ENCODE data around the gene LRP1B. TPM values are rescaled to one million over a fixed set of nuclear protein-coding genes. Genes with fewer than 3 reads are reported as not detected.

LRP1B gene
- total and polyA plus RNA-seq, 5 experiments from 2014 or later, result not detected

DNA sequence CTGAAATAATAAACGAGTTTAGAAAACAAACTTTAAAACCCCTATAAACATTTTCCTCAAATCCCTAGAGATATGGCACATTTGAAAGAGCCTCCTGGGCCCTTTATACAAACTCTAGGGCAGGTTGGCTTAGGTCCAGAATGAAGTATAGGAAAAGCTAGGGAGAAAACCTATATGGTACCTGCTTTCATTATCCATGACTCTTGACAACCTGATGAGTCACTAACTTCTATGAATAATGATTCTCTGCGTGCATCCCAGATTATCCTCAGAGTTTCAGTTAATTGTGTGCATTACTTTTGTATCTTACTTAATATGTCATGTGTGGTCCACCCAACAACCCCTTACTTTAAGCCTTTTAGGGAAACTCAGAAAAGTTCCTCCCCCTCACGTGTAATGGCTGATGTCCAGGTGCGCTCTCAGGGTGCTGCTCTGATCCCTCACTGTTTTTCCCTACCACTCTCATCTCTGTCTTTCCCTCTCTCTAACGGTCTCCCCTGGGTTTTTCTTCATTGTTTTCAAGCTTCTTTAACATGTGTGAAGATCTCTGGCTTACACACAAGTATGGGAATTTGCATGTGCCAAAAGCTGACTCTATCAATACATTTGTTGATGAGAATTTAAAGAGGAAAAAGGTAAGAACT, 78.5 kb downstream of the LRP1B start:
- peaks cover 0 to 13% (median 3%) of the 10 kb centered on the region in 9 donors for H3K9me3 Mint-ChIP-seq
- H3K4me3 Mint-ChIP-seq, result no peak overlapping the region
- H3K36me3 Mint-ChIP-seq, result peaks cover 0 to 4% (median 0%) of the 10 kb centered on the region in 3 donors
- ATAC-seq, result no peak
- POLR2A ChIA-PET, result no interaction called here
- no peaks in the 10 kb centered on the region for H3K4me1 Mint-ChIP-seq
- H3K27ac Mint-ChIP-seq, result no peak overlapping the region
- no peaks in the 10 kb centered on the region for H3K27me3 Mint-ChIP-seq
- DNase-seq, result no peak

DNA sequence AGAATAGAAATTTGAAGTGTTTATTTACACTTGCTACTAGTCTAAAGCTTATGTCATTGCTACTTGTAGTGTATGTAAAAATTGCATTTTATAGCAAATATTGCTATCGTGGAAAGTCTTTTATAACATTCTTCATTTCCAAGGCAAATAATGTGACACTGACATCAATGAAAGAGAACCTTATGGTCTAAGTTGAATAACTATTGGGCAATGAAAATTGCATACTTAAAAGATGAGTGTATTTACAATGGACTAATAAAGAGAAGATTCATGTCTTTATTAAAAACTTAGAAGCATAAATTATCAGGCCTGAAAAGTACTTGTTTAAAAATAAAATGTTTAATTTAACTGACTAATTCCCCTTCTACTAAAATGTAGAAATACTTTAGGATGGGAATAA, 82.2 kb downstream of the LRP1B start:
- H3K4me1 Mint-ChIP-seq, result no peaks in the 10 kb centered on the region
- H3K4me3 Mint-ChIP-seq, result no peak overlapping the region
- peaks cover 0 to 4% (median 0%) of the 10 kb centered on the region in 3 donors for H3K36me3 Mint-ChIP-seq
- POLR2A ChIA-PET, result no interaction called here
- H3K9me3 Mint-ChIP-seq, result peaks cover 0 to 9% (median 4%) of the 10 kb centered on the region in 9 donors
- DNase-seq (no peak), ATAC-seq (no peak)
- H3K27me3 Mint-ChIP-seq, result no peaks in the 10 kb centered on the region
- H3K27ac Mint-ChIP-seq, result no peak overlapping the region

DNA sequence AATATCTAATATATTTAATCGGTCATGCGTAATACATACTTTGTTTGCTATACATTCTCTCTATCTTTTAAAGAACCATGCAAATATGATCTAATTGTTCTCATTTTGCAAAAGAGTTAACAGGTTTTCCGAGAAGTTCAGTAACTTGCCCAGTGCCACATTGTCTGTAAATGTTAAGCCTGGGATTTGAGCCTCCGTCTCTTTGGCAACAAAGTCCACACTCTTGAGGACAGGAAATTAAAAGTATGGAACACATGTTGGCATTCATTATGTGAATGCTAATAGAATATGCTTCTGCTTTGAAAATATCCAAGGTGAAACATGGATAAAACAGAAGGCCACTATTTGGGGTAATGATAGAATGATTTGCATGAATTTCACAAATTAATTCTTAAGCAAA, 85.2 kb downstream of the LRP1B start:
- no peak overlapping the region for H3K4me3 Mint-ChIP-seq
- H3K36me3 Mint-ChIP-seq, result no peaks in the 10 kb centered on the region
- DNase-seq, result no peak
- no peak for ATAC-seq
- H3K9me3 Mint-ChIP-seq, result peaks cover 0 to 5% (median 0%) of the 10 kb centered on the region in 9 donors
- POLR2A ChIA-PET, result no interaction called here
- no peak overlapping the region for H3K27ac Mint-ChIP-seq
- no peaks in the 10 kb centered on the region for H3K27me3 Mint-ChIP-seq
- no peaks in the 10 kb centered on the region for H3K4me1 Mint-ChIP-seq

DNA sequence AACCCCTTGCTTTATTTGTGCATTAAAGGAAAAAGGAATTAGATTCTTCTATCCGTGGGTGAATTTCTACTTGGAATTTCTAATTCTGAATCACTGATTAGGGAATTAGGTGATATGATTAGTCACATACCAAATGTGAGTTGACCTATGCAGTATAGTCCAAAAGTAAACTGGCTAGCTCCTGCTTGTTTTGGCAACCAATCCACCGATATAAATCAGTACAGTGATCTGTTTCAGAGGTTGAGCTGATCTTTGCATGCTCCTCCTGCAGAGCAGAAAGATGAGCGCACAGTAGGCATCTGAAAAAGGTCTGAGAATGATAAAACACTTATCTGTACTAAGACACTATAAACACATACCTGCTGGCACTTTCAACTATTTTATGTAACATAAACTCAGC, 86.6 kb downstream of the LRP1B start:
- no peaks in the 10 kb centered on the region for H3K4me1 Mint-ChIP-seq
- no peaks in the 10 kb centered on the region for H3K27me3 Mint-ChIP-seq
- no peak overlapping the region for H3K27ac Mint-ChIP-seq
- POLR2A ChIA-PET, result no interaction called here
- no peak for ATAC-seq
- H3K36me3 Mint-ChIP-seq, result no peaks in the 10 kb centered on the region
- no peak for DNase-seq
- H3K9me3 Mint-ChIP-seq, result peaks cover 0 to 13% (median 4%) of the 10 kb centered on the region in 9 donors
- H3K4me3 Mint-ChIP-seq, result no peak overlapping the region

DNA sequence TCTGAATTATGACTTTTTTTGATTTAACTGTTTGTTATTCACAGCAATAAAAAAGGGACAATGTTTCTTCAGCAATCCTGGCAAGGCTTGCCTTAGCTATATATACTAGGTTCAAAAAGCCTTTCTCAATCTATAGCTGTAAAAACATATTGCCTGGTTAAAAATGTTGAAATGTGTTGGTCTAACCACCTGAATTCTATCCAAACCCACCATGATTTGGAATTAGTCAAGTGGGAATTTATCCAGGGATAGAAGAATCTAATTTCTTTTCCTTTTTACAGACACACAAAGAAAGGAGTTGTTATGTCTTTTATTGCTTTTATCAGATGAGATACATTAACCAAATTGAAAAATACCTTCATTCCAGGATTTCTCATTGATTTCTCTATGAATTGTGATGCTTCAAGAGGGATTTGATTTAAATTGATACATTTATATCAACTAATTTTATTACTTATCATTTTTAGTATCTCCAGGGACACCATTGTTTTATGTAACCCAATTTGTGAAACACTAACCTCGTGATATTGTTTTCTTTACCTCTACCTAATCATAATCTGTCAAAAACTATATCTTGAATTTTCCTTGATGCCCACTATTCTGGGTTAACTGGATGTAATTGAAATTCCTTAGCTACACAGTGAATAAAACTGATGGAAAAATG, 88.1 kb downstream of the LRP1B start:
- H3K4me3 Mint-ChIP-seq, result no peak overlapping the region

DNA sequence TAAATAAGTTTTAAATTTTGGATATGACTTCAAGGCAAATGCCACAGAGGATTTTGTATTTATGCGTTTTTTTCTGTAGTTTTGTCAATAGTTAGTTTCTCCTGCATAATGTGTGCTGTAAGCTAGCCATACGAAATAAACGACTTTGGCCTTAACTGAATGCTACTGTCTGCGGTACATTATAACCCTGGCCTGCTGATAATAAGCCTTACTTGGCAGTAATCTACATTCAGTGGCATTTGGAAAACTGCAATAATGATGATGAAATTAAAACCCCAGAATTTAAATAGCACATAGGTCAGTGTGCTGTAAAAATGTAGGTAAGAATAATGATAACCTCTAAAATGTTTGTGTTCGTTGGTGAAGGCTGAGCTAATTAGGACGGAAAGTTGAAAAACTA, 88.8 kb downstream of the LRP1B start:
- H3K9me3 Mint-ChIP-seq, result peaks cover 0 to 14% (median 4%) of the 10 kb centered on the region in 9 donors
- no peaks in the 10 kb centered on the region for H3K4me1 Mint-ChIP-seq
- no peak for DNase-seq
- no peak for ATAC-seq
- no peaks in the 10 kb centered on the region for H3K36me3 Mint-ChIP-seq
- no peak overlapping the region for H3K4me3 Mint-ChIP-seq
- POLR2A ChIA-PET, result no interaction called here
- no peaks in the 10 kb centered on the region for H3K27me3 Mint-ChIP-seq
- H3K27ac Mint-ChIP-seq, result no peak overlapping the region

More for the DNA sequence above, 88.1 kb downstream of the LRP1B start:
- no peak overlapping the region for H3K27ac Mint-ChIP-seq
- peaks cover 0 to 14% (median 4%) of the 10 kb centered on the region in 9 donors for H3K9me3 Mint-ChIP-seq
- POLR2A ChIA-PET, result no interaction called here
- H3K27me3 Mint-ChIP-seq, result no peaks in the 10 kb centered on the region
- ATAC-seq (no peak), DNase-seq (no peak)
- H3K36me3 Mint-ChIP-seq, result no peaks in the 10 kb centered on the region
- no peaks in the 10 kb centered on the region for H3K4me1 Mint-ChIP-seq

DNA sequence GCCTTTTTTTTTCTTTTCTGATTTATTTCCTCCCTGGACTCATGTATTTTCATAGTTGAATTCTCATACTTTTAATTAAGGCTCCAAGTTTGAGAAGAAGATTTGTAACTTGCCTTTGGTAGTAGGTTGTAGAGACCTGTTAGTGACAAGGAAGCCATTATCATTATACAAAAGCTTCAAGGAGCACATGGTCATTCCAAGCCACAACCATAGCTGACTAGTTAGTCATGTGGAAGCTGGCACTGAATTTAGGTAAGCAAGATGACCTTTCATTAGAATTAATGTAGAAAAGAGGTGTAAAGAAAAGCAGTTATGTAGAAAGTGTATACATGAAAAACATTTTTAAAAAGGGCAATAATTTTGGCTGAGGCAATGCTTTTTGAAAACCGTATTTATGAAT, 89.7 kb downstream of the LRP1B start:
- no peak for ATAC-seq
- no peak for DNase-seq
- Mint-ChIP-seq H3K4me3 (no peak overlapping the region), H3K36me3 (no peaks in the 10 kb centered on the region), H3K27me3 (no peaks in the 10 kb centered on the region), H3K4me1 (no peaks in the 10 kb centered on the region), H3K27ac (no peak overlapping the region), H3K9me3 (peaks cover 0 to 16% (median 4%) of the 10 kb centered on the region in 9 donors)
- POLR2A ChIA-PET, result no interaction called here

DNA sequence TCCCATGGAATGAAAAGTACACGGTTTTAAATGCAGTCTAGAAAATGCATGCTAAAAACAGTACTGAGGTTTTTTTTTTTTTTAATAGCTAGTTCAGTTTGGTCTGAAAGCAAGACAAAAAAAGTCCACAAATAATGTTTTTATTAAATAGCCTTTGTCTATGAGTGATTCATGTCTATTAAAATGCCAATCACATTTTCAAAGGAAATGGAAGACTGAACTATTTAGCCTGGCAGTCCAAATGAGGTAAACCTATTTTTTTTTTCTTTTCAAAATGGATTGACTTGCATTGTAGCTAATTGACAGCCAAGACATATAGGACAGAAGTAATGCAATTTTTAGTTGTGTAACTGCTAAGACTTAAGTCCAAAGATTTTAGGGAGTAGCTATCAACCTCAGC, 90.3 kb downstream of the LRP1B start:
- H3K27ac Mint-ChIP-seq, result no peak overlapping the region
- peaks cover 2 to 21% (median 6%) of the 10 kb centered on the region in 9 donors for H3K9me3 Mint-ChIP-seq
- H3K36me3 Mint-ChIP-seq, result no peaks in the 10 kb centered on the region
- H3K27me3 Mint-ChIP-seq, result no peaks in the 10 kb centered on the region
- no peaks in the 10 kb centered on the region for H3K4me1 Mint-ChIP-seq
- ATAC-seq (no peak), DNase-seq (no peak)
- no peak overlapping the region for H3K4me3 Mint-ChIP-seq
- POLR2A ChIA-PET, result no interaction called here

DNA sequence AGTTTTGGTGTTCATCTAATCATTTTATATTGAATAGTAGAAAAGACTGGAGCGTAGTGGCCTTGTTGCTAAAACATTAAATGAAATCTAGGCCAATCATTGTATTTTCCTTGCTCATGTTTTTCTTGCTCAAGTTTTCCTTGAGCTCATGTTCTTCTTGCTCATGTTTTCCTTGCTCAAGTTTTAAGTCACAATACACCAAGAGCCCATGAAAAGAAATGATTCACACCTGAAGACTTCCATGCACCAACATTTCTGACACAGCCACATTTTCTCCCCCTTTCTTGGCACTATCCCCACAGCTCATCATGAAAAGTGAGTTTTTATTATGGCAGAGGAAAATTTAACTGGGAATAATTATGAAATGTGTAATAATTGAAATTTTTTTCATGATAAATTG, 92.0 kb downstream of the LRP1B start:
- ATAC-seq (no peak), DNase-seq (no peak)
- H3K4me1 Mint-ChIP-seq, result no peaks in the 10 kb centered on the region
- peaks cover 0 to 23% (median 9%) of the 10 kb centered on the region in 9 donors for H3K9me3 Mint-ChIP-seq
- H3K27ac Mint-ChIP-seq, result no peak overlapping the region
- no peaks in the 10 kb centered on the region for H3K36me3 Mint-ChIP-seq
- no peak overlapping the region for H3K4me3 Mint-ChIP-seq
- POLR2A ChIA-PET, result no interaction called here
- no peaks in the 10 kb centered on the region for H3K27me3 Mint-ChIP-seq

DNA sequence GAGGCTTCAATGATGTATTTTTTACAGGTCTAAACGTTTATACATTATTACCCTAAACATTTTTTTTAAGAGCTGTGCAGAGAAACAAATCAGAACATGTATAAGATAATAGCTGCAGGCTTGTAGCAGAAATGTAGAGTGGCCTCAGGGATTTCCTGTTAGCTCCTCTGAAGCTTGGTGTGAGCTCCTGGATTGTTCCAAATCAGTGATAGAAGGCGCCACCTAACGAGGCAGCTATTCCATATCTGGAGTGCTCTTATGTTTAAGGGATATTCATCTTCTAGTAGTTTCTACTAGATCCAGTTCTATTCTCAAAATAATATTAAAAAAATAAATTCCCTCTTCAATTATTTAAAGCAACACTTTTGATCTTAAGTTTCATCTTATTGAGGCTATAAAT, 93.1 kb downstream of the LRP1B start:
- no peak for ATAC-seq
- no peak for DNase-seq
- no peak overlapping the region for H3K27ac Mint-ChIP-seq
- peaks cover 0 to 25% (median 10%) of the 10 kb centered on the region in 9 donors for H3K9me3 Mint-ChIP-seq
- POLR2A ChIA-PET, result no interaction called here
- no peaks in the 10 kb centered on the region for H3K4me1 Mint-ChIP-seq
- H3K4me3 Mint-ChIP-seq, result no peak overlapping the region
- H3K36me3 Mint-ChIP-seq, result no peaks in the 10 kb centered on the region
- no peaks in the 10 kb centered on the region for H3K27me3 Mint-ChIP-seq

DNA sequence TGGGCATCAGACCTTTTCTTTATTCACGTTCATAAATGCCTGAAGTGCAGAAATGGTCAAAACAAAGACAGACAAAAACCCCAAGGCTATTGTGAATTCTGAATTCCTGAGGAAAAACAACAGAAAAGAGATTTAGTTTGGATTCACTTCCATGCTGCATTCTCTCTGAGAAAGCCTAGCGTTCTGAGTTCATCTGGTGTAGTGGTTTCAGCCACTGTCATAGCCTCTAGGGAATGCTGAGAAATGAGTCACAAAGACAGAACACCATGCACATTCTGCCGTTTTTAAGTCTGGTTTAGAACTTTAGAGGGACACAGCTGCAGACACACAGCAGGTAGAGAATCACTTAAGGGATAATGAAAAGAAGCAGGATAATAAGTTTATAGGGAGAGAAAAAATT, 93.8 kb downstream of the LRP1B start:
- POLR2A ChIA-PET, result no interaction called here
- Mint-ChIP-seq H3K36me3 (no peaks in the 10 kb centered on the region), H3K27ac (no peak overlapping the region), H3K27me3 (no peaks in the 10 kb centered on the region), H3K9me3 (peaks cover 0 to 32% (median 10%) of the 10 kb centered on the region in 9 donors), H3K4me1 (no peaks in the 10 kb centered on the region), H3K4me3 (no peak overlapping the region)
- DNase-seq, result no peak
- no peak for ATAC-seq

DNA sequence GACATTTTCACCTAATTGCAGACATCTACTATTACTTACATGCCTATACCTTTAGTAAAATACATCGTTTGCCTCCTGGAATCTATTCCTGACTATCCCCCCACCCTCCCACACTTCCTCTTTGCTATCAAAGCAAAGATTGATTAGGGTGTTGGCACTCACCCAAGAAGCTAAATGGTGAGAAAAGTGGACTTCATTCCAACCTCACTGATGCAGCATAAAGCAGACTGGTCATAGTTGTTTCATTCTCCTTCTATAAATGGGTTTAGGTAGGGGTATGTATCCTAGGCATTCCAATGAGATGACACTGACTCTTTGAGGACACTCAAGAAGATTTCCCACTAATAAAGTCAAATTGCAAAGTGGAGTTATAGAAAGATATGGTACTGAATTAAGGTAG, 97.4 kb downstream of the LRP1B start:
- ATAC-seq, result no peak
- Mint-ChIP-seq H3K9me3 (peaks cover 0 to 27% (median 8%) of the 10 kb centered on the region in 9 donors), H3K4me3 (no peak overlapping the region), H3K27ac (no peak overlapping the region), H3K4me1 (no peaks in the 10 kb centered on the region), H3K36me3 (no peaks in the 10 kb centered on the region), H3K27me3 (no peaks in the 10 kb centered on the region)
- no peak for DNase-seq
- POLR2A ChIA-PET, result no interaction called here

DNA sequence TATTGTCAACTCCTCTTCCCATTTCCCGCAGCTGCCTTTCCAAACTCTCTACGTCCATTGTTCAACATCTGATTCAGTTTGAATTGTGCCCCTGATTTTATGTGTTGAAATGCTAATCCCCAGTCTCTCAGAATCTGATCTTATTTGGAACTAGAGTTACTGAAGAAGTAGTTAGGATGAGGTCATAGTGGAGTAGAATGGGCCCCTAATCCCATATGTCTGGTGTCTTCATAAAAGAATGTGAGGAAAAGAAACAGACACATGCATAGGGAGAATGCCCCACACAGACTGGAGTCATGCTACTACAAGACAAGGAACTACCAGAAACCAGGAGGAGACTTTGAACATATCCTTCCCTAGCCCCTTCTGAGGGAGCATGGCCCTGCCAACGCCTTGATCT, 99.2 kb downstream of the LRP1B start:
- H3K27me3 Mint-ChIP-seq, result no peaks in the 10 kb centered on the region
- DNase-seq (no peak), ATAC-seq (no peak)
- POLR2A ChIA-PET, result no interaction called here
- no peaks in the 10 kb centered on the region for H3K36me3 Mint-ChIP-seq
- H3K27ac Mint-ChIP-seq, result no peak overlapping the region
- H3K4me1 Mint-ChIP-seq, result no peaks in the 10 kb centered on the region
- H3K9me3 Mint-ChIP-seq, result peaks cover 0 to 27% (median 8%) of the 10 kb centered on the region in 9 donors
- no peak overlapping the region for H3K4me3 Mint-ChIP-seq

DNA sequence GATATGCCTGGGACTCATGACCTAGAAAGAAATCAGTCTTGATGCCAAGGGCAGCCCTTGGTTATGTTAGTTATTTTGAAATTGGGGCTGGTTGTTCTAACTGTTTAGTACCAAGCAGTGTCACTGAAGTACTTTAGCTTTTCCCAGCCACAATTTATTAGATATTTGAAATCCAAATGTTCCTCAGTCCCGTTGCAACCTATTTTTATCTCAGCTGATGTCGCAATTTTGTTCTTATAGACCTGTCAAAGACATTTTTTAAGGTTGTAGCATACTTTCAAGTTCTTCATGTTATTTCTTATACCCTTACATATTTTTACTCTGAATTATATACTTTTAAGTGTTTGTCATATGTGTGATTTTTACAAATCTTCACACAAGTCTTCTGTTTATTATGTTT, 100.1 kb downstream of the LRP1B start:
- H3K27ac Mint-ChIP-seq, result no peak overlapping the region
- H3K27me3 Mint-ChIP-seq, result no peaks in the 10 kb centered on the region
- no peak for DNase-seq
- H3K4me3 Mint-ChIP-seq, result no peak overlapping the region
- ATAC-seq, result no peak
- H3K36me3 Mint-ChIP-seq, result no peaks in the 10 kb centered on the region
- peaks cover 0 to 21% (median 5%) of the 10 kb centered on the region in 9 donors for H3K9me3 Mint-ChIP-seq
- POLR2A ChIA-PET, result no interaction called here
- no peaks in the 10 kb centered on the region for H3K4me1 Mint-ChIP-seq
